Lung (tissue), 12 donors: ENCODE measurements around the gene DDX60. TPM values are rescaled to one million over a fixed set of nuclear protein-coding genes. Genes with fewer than 3 reads are reported as not detected.

Experiments used
- ATAC-seq: fragments of 200-7000 bp; cut with Tn5 transposase; one replicate; pipeline ENCODE4 v1.9.1; 2020; ENCODE audit warnings: moderate number of reproducible peaks; ENCODE audit not compliant: insufficient read depth, low FRiP score
- DNase-seq, 3 donors: peaks; one replicate each; pipeline ENCODE4 v3.0.0-alpha.2; 2013 to 2017
- H3K27ac ChIP-seq, 2 donors: one replicate each; pipeline ENCODE4 v1.5.1; 2013; ENCODE audit warnings: mild to moderate bottlenecking in 2 of 2, moderate library complexity in 2 of 2, control low read depth in 1 of 2, inconsistent platforms in 1 of 2, low read depth in 1 of 2, low read length in 1 of 2
- H3K27me3 ChIP-seq, 3 donors: one replicate each; pipeline ENCODE4 v1.5.1; 2013; ENCODE audit warnings: low read length in 2 of 3; ENCODE audit not compliant: control insufficient read depth in 3 of 3, insufficient read depth in 3 of 3
- H3K36me3 ChIP-seq, 4 donors: one replicate each; pipeline ENCODE4 v1.5.1; 2013; ENCODE audit warnings: low read length in 4 of 4, mild to moderate bottlenecking in 1 of 4, moderate library complexity in 1 of 4; ENCODE audit not compliant: control insufficient read depth in 4 of 4, insufficient read depth in 4 of 4
- H3K4me1 ChIP-seq, 5 donors: one replicate each; pipeline ENCODE4 v1.5.1; 2013; ENCODE audit warnings: low read length in 5 of 5, mild to moderate bottlenecking in 2 of 5, moderate library complexity in 1 of 5; ENCODE audit not compliant: control insufficient read depth in 5 of 5, insufficient read depth in 5 of 5
- H3K4me3 ChIP-seq: one replicate; pipeline ENCODE4 v1.5.1; 2013; ENCODE audit warnings: mild to moderate bottlenecking, control low read depth, moderate library complexity
- H3K9ac ChIP-seq, 2 donors: one replicate each; pipeline ENCODE4 v1.5.1; 2013; ENCODE audit warnings: low read length in 2 of 2, control low read depth in 1 of 2; ENCODE audit not compliant: insufficient read depth in 1 of 2
- H3K9me3 ChIP-seq, 4 donors: one replicate each; pipeline ENCODE4 v1.5.1; 2013; ENCODE audit warnings: low read length in 3 of 4, mild to moderate bottlenecking in 1 of 4, moderate library complexity in 1 of 4; ENCODE audit not compliant: control insufficient read depth in 4 of 4, insufficient read depth in 3 of 4
- CTCF ChIP-seq: IDR thresholded peaks from 2 replicates; pipeline ENCODE4 v1.5.1; 2012; ENCODE audit warnings: mild to moderate bottlenecking; ENCODE audit errors: control extremely low read depth, extremely low read depth
- WGBS, 2 donors: extraction: QIAGEN DNeasy Blood & Tissue Kit; methylation state at CpG; one replicate each; pipeline ENCODE4 v1.1.7; 2013; 5-methylcytosine and 5-hydroxymethylcytosine counted together
- polyA plus RNA-seq, 2 donors: library from polyadenylated mRNA; stranded (reverse); fragments of 200-250 nt; gene quantifications; one replicate each; pipeline ENCODE4 v1.2.1, GENCODE V29; 2013
- total RNA-seq, 2 donors: library from RNA; depleted of rRNA in 1 of 2; stranded (reverse); fragments of >200 nt in 1 of 2; gene quantifications; one replicate each; pipeline ENCODE4 v1.2.1, GENCODE V29; 2014 to 2021
- donor health status: control.
- donor health status: control.
- donor health status: Bipolar disorder and iron deficiency.
- donor health status: healthy.
- donor health status: DM: yes; HTN: yes; CAD: no.

The DDX60 gene
- total and polyA plus RNA-seq, 4 donors, result 2.6 to 47.0 (median 14.6) TPM

GRCh38 chr4:168321006-168321405 lies 2.5 kb upstream of the DDX60 start:
- ATAC-seq (no peak), DNase-seq (no peak)
- no peak overlapping the region for H3K27ac ChIP-seq
- no peak for TF ChIP-seq CTCF
- WGBS, 2 donors, result 75 to 92% methylated on average over 3 of the region's 3 CpGs
- H3K9me3 ChIP-seq, result no peaks in the 10 kb centered on the region
- H3K4me1 ChIP-seq, result peaks cover 0 to 15% (median 0%) of the 10 kb centered on the region in 5 donors
- no peak overlapping the region for H3K9ac ChIP-seq
- H3K36me3 ChIP-seq, result no peaks in the 10 kb centered on the region
- H3K4me3 ChIP-seq, result no peak overlapping the region
- H3K27me3 ChIP-seq, result no peaks in the 10 kb centered on the region

GRCh38 chr4:168319486-168320019 lies 1.0 kb upstream of the DDX60 start:
- TF ChIP-seq CTCF, result no peak
- Histone ChIP-seq H3K27ac (no peak overlapping the region), H3K9ac (peak overlapping the region in 1 of 2 donors; percentile 58), H3K4me3 (no peak overlapping the region), H3K9me3 (no peaks in the 10 kb centered on the region), H3K27me3 (no peaks in the 10 kb centered on the region), H3K36me3 (no peaks in the 10 kb centered on the region), H3K4me1 (peaks cover 0 to 15% (median 0%) of the 10 kb centered on the region in 5 donors)
- 67 to 74% methylated on average over 3 of the region's 3 CpGs for WGBS, 2 donors
- DNase-seq (peak in 1 of 3 donors; percentile 19), ATAC-seq (no peak)

- no peaks in the 10 kb centered on the region for H3K36me3 ChIP-seq
- H3K27me3 ChIP-seq, result no peaks in the 10 kb centered on the region
- TF ChIP-seq CTCF, result no peak
- H3K4me1 ChIP-seq, result peaks cover 0 to 15% (median 0%) of the 10 kb centered on the region in 5 donors
- no peak overlapping the region for H3K4me3 ChIP-seq
- peak overlapping the region; percentile 59 to 77 for H3K27ac ChIP-seq
- DNase-seq (peak in 1 of 3 donors; percentile 29), ATAC-seq (no peak)
- 69 to 70% methylated on average over 4 of the region's 4 CpGs for WGBS, 2 donors
- peak overlapping the region in 1 of 2 donors; percentile 26 for H3K9ac ChIP-seq
- no peaks in the 10 kb centered on the region for H3K9me3 ChIP-seq
Measured at GRCh38 chr4:168317621-168318020, 931 bp downstream of the DDX60 start.

- H3K9me3 ChIP-seq, result no peaks in the 10 kb centered on the region
- DNase-seq, result peak; percentile 12 to 76 (median 68)
- no peak for TF ChIP-seq CTCF
- no peaks in the 10 kb centered on the region for H3K27me3 ChIP-seq
- H3K36me3 ChIP-seq, result peaks cover under 1 to 12% (median 4%) of the 10 kb centered on the region in 4 donors
- peaks cover 0 to 9% (median 4%) of the 10 kb centered on the region in 5 donors for H3K4me1 ChIP-seq
- H3K9ac ChIP-seq, result no peak overlapping the region
- WGBS, 2 donors, result 48 to 76% methylated on average over 2 of the region's 2 CpGs
- ATAC-seq, result no peak
- peak overlapping the region in 1 of 2 donors; percentile 33 for H3K27ac ChIP-seq
- no peak overlapping the region for H3K4me3 ChIP-seq
Measured at GRCh38 chr4:168309781-168310180, 8.8 kb downstream of the DDX60 start.
